ENCODE data around the gene CLDN1.

DNA sequence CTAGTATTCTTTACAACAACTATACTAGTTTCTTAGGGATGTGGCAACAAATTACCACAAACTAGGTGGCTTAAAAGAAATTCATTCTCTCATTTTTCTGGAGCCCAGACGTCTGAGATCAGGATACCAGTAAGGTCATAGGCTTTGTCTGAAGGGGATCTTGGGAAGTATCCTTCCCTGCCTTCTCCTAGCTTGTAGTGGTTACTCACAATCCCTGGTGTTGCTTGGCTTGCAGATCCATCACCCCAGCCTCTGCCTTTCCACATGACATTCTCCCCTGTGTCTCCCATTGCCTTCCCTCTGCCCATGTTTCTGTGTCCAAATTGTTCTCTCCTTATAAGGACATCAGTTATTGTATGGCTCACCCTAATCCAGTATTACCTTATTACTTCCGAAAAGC, 24.3 kb upstream of the CLDN1 start:
- TF ChIP-seq ASH2L (IDR thresholded peaks at IDR 0.05; ENCODE audit: low read length), result no peak
- TF ChIP-seq, protein P1, sequence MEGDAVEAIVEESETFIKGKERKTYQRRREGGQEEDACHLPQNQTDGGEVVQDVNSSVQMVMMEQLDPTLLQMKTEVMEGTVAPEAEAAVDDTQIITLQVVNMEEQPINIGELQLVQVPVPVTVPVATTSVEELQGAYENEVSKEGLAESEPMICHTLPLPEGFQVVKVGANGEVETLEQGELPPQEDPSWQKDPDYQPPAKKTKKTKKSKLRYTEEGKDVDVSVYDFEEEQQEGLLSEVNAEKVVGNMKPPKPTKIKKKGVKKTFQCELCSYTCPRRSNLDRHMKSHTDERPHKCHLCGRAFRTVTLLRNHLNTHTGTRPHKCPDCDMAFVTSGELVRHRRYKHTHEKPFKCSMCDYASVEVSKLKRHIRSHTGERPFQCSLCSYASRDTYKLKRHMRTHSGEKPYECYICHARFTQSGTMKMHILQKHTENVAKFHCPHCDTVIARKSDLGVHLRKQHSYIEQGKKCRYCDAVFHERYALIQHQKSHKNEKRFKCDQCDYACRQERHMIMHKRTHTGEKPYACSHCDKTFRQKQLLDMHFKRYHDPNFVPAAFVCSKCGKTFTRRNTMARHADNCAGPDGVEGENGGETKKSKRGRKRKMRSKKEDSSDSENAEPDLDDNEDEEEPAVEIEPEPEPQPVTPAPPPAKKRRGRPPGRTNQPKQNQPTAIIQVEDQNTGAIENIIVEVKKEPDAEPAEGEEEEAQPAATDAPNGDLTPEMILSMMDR (IDR thresholded peaks at IDR 0.05; ENCODE audit: control extremely low read depth in 1 of 3, insufficient read depth in 1 of 3, low read depth in 1 of 3, low read length in 3 of 3), result no peak
- TF ChIP-seq CHD2 (IDR thresholded peaks at IDR 0.05; ENCODE audit: low read length), result no peak
- no peak for TF ChIP-seq FOSL1 (IDR thresholded peaks at IDR 0.05; ENCODE audit: insufficient read depth, low read depth, low read length)
- no peak for TF ChIP-seq EZH2 (IDR thresholded peaks at IDR 0.05; ENCODE audit: low read depth, low read length, severe bottlenecking)
- no peak for TF ChIP-seq GABPA (IDR thresholded peaks at IDR 0.05; ENCODE audit: borderline replicate concordance, insufficient read depth, low read length)
- TF ChIP-seq TCF12 (IDR thresholded peaks at IDR 0.05; ENCODE audit: low read depth, low read length), result no peak
- TF ChIP-seq PHF8 (conservative IDR thresholded peaks at IDR 0.05; ENCODE audit: low read depth, low read length), result no peak

Measured in H1 (cell line).